Measurements from ENCODE around the gene BSND. TPM values are rescaled to one million over a fixed set of nuclear protein-coding genes. Genes with fewer than 3 reads are reported as not detected.
"Not testable (repeated sequence)": the region's sequence is repeated elsewhere in the genome, so short reads cannot be mapped to it uniquely, and the experiment has no call there.

BSND gene
- total RNA-seq, 4 donors from 2014 or later: not detected

- DNase-seq (ENCODE audit: low spot score in 2 of 2): no peak
- no peak overlapping the region for H3K4me3 ChIP-seq (ENCODE audit: low read depth, poor library complexity, severe bottlenecking)
- 91 to 94% methylated on average over 8 to 9 of the region's 9 CpGs for WGBS, 2 donors
- no peak for TF ChIP-seq POLR2A (IDR thresholded peaks at IDR 0.05)
- TF ChIP-seq CTCF (IDR thresholded peaks at IDR 0.05): no peak
- intact Hi-C loops (cut with DNase I; ENCODE audit: low total_unique reads): no loop called here
Measured at GRCh38 chr1:55018395-55018794, 19.7 kb downstream of the BSND start.

GRCh38 chr1:55021942-55022546 lies 23.3 kb downstream of the BSND start:
- TF ChIP-seq POLR2A (IDR thresholded peaks at IDR 0.05): no peak
- TF ChIP-seq CTCF (IDR thresholded peaks at IDR 0.05): peak in 2 of 3 donors; percentile 13 to 64
- no peak overlapping the region for H3K4me3 ChIP-seq (ENCODE audit: low read depth, poor library complexity, severe bottlenecking)
- WGBS, 2 donors: 44 to 45% methylated on average over 15 of the region's 15 CpGs
- DNase-seq (ENCODE audit: low spot score in 2 of 2): peak; percentile 47 to 95
- intact Hi-C loops (cut with DNase I; ENCODE audit: low total_unique reads): no loop called here

GRCh38 chr1:55024163-55024562 lies 25.4 kb downstream of the BSND start:
- intact Hi-C loops (cut with DNase I; ENCODE audit: low total_unique reads); H3K4me3 ChIP-seq (ENCODE audit: low read depth, poor library complexity, severe bottlenecking); DNase-seq (ENCODE audit: low spot score in 2 of 2): not testable (repeated sequence)
- WGBS, 2 donors: 78 to 84% methylated on average over 10 of the region's 10 CpGs

GRCh38 chr1:55026682-55027081 lies 27.9 kb downstream of the BSND start:
- intact Hi-C loops (cut with DNase I; ENCODE audit: low total_unique reads); H3K4me3 ChIP-seq (ENCODE audit: low read depth, poor library complexity, severe bottlenecking); DNase-seq (ENCODE audit: low spot score in 2 of 2): not testable (repeated sequence)
- 70 to 76% methylated on average over 3 of the region's 3 CpGs for WGBS, 2 donors

- intact Hi-C loops (cut with DNase I; ENCODE audit: low total_unique reads); DNase-seq (ENCODE audit: low spot score in 2 of 2); H3K4me3 ChIP-seq (ENCODE audit: low read depth, poor library complexity, severe bottlenecking): not testable (repeated sequence)
- WGBS, 2 donors: 97 to 99% methylated on average over 5 of the region's 5 CpGs
Measured at GRCh38 chr1:55031098-55031497, 32.4 kb downstream of the BSND start.

GRCh38 chr1:55033265-55033614 lies 34.5 kb downstream of the BSND start:
- no peak overlapping the region for H3K4me3 ChIP-seq (ENCODE audit: low read depth, poor library complexity, severe bottlenecking)
- intact Hi-C loops (cut with DNase I; ENCODE audit: low total_unique reads): no loop called here
- no peak for DNase-seq (ENCODE audit: low spot score in 2 of 2)
- WGBS, 2 donors: 81 to 82% methylated on average over 7 of the region's 7 CpGs
- TF ChIP-seq POLR2A (IDR thresholded peaks at IDR 0.05): no peak
- no peak for TF ChIP-seq CTCF (IDR thresholded peaks at IDR 0.05)

GRCh38 chr1:55034476-55035133 lies 35.9 kb downstream of the BSND start:
- no peak for DNase-seq (ENCODE audit: low spot score in 2 of 2)
- WGBS, 2 donors: 65 to 74% methylated on average over 6 of the region's 6 CpGs
- TF ChIP-seq CTCF (IDR thresholded peaks at IDR 0.05): no peak
- no peak for TF ChIP-seq POLR2A (IDR thresholded peaks at IDR 0.05)
- no peak overlapping the region for H3K4me3 ChIP-seq (ENCODE audit: low read depth, poor library complexity, severe bottlenecking)
- intact Hi-C loops (cut with DNase I; ENCODE audit: low total_unique reads): no loop called here
